Measurements from ENCODE around the gene KIF1B.

GRCh38 chr1:10213186-10213705 lies 2.9 kb downstream of the KIF1B start:
- TF ChIP-seq PPARA (CRISPR knock-in tag; IDR thresholded peaks at IDR 0.05; ENCODE audit: borderline replicate concordance) (no peak), ZFP3 (CRISPR knock-in tag; IDR thresholded peaks at IDR 0.05) (no peak), ISL1 (CRISPR knock-in tag; IDR thresholded peaks at IDR 0.05) (no peak), RARB (CRISPR knock-in tag; IDR thresholded peaks at IDR 0.05) (no peak), CSDC2 (CRISPR knock-in tag; IDR thresholded peaks at IDR 0.05) (no peak), GLIS3 (CRISPR knock-in tag; IDR thresholded peaks at IDR 0.05) (no peak), ZFP30 (CRISPR knock-in tag; IDR thresholded peaks at IDR 0.05) (no peak), ZC3H10 (CRISPR knock-in tag; IDR thresholded peaks at IDR 0.05) (no peak)
- TF ChIP-seq, protein P1, sequence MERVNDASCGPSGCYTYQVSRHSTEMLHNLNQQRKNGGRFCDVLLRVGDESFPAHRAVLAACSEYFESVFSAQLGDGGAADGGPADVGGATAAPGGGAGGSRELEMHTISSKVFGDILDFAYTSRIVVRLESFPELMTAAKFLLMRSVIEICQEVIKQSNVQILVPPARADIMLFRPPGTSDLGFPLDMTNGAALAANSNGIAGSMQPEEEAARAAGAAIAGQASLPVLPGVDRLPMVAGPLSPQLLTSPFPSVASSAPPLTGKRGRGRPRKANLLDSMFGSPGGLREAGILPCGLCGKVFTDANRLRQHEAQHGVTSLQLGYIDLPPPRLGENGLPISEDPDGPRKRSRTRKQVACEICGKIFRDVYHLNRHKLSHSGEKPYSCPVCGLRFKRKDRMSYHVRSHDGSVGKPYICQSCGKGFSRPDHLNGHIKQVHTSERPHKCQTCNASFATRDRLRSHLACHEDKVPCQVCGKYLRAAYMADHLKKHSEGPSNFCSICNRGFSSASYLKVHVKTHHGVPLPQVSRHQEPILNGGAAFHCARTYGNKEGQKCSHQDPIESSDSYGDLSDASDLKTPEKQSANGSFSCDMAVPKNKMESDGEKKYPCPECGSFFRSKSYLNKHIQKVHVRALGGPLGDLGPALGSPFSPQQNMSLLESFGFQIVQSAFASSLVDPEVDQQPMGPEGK (CRISPR knock-in tag; IDR thresholded peaks at IDR 0.05; ENCODE audit: borderline replicate concordance): no peak

Data from SK-N-SH treated with all-trans-retinoic acid at 6 μM for 48 hours (cell line).